Measurements from ENCODE around the gene PFKFB4. TPM values are rescaled to one million over a fixed set of nuclear protein-coding genes. Genes with fewer than 3 reads are reported as not detected.

PFKFB4 gene
- total and polyA plus RNA-seq, 2 of the 8 experiments (the other 6 are each of a cell fraction or from before 2014, with no cell fraction given): 10.7 to 20.1 TPM

DNA sequence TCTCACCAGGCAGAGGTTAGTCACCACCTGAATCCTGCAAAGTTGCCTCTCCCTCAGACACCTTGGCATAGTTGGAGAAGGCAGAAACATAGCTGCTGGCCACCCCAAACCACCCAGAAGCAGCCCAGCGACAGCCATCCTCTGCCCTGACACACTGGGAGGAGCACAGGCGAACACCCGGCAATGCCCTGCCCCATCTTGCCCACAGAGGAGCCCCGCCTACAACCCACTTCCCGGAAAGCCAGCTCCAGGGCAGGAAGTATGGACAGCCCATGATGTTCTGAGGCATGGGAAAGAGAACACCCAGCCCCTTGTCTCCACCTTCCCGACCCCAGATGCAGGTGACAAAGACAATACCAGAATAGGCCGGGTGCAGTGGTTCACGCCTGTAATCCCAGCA lies 40.0 kb downstream of the PFKFB4 start:
- FAIRE-seq (no peak), DNase-seq (ENCODE audit: low read depth in 1 of 2, low spot score in 2 of 2) (peak in 1 of 2 experiments; percentile 40)
- H3K27ac ChIP-seq (ENCODE audit: low read depth, low read length): no peak overlapping the region
- no peak overlapping the region for H3K14ac ChIP-seq (ENCODE audit: insufficient read length)
- no peaks in the 10 kb centered on the region for H3K27me3 ChIP-seq (replicated peaks in 1 of 4; ENCODE audit: control insufficient read depth in 3 of 4, extremely low read depth in 1 of 4, insufficient read depth in 3 of 4, low read length in 3 of 4)
- no peaks in the 10 kb centered on the region for H3K79me2 ChIP-seq (ENCODE audit: control insufficient read depth in 1 of 2, insufficient read depth in 2 of 2, low read length in 2 of 2)
- TF ChIP-seq BRCA1 (IDR thresholded peaks at IDR 0.05; ENCODE audit: low read depth, low read length): no peak
- H2AFZ ChIP-seq (ENCODE audit: low read length): no peak overlapping the region
- POLR2A ChIA-PET (ENCODE audit: partially characterized antibody): interaction anchor here (0.7 to 1.2 kb wide), 3 partner anchors 9 to 33 kb away, joined by 3 to 4 read pairs (median 3); partner anchors contain the start of gene SHISA5
- no peak overlapping the region for H2BK120ac ChIP-seq (replicated peaks; ENCODE audit: low read depth, low read length)
- H3K18ac ChIP-seq (ENCODE audit: extremely low read depth, low read length): no peak overlapping the region
- WGBS, 2 experiments (ENCODE audit: extremely low coverage in 1 of 2, insufficient coverage in 1 of 2, insufficient read length in 1 of 2, insufficient replicate concordance in 2 of 2, low coverage in 1 of 2, low lambda C conversion rate in 2 of 2, missing lambda C conversion rate in 1 of 2): 86% methylated on average over 8 of the region's 8 CpGs; no CpG with 5 or more reads in 1 of the 2 experiments
- CTCF ChIA-PET (ENCODE audit: partially characterized antibody): interaction anchor here (0.5 to 4.0 kb wide), 7 partner anchors 8 to 96 kb away, joined by 3 to 12 read pairs (median 4); a partner anchor contains a TSS
- H2BK20ac ChIP-seq (ENCODE audit: low read length): no peak overlapping the region
- H3K4me2 ChIP-seq (ENCODE audit: insufficient read depth in 1 of 2, low read depth in 2 of 2, low read length in 2 of 2): no peak overlapping the region
- no peak overlapping the region for H2BK12ac ChIP-seq (ENCODE audit: low read depth, low read length)
- no peaks in the 10 kb centered on the region for H3K4me1 ChIP-seq (replicated peaks in 1 of 4; ENCODE audit: control insufficient read depth in 3 of 4, insufficient read depth in 4 of 4, low read length in 3 of 4)
- H3K4me3 ChIP-seq (ENCODE audit: extremely low read depth in 1 of 4, insufficient read depth in 2 of 4, low read depth in 3 of 4, low read length in 4 of 4): no peak overlapping the region
- no peak overlapping the region for H2BK15ac ChIP-seq (ENCODE audit: low read length)
- H3K4ac ChIP-seq (replicated peaks; ENCODE audit: insufficient read length, low read depth, low read length): no peak overlapping the region
- peaks cover 0 to 3% of the 10 kb centered on the region in 2 experiments for H4K20me1 ChIP-seq (replicated peaks in 1 of 2; ENCODE audit: control insufficient read depth in 1 of 2, insufficient read depth in 2 of 2, low read length in 2 of 2)
- H2BK5ac ChIP-seq (ENCODE audit: low read depth, low read length): no peak overlapping the region
- H3K23ac ChIP-seq (ENCODE audit: insufficient read length): no peak overlapping the region
- no peak overlapping the region for H4K5ac ChIP-seq (ENCODE audit: insufficient read length, low read depth, low read length)
- H3K23me2 ChIP-seq (ENCODE audit: low read depth, low read length): no peaks in the 10 kb centered on the region
- H2AK5ac ChIP-seq (ENCODE audit: low read depth, low read length): no peak overlapping the region
- H3K9me3 ChIP-seq (ENCODE audit: insufficient read depth in 2 of 2, low read depth in 1 of 2, low read length in 1 of 2): no peaks in the 10 kb centered on the region
- peaks cover 0 to 4% (median 0%) of the 10 kb centered on the region in 4 experiments; a peak in 1 of 8 replicates for H3K36me3 ChIP-seq (ENCODE audit: control insufficient read depth in 2 of 4, insufficient read depth in 4 of 4, low read length in 3 of 4)
- H4K91ac ChIP-seq (replicated peaks; ENCODE audit: insufficient read length, low read length): no peak overlapping the region
- no peak overlapping the region for H3K56ac ChIP-seq (replicated peaks; ENCODE audit: insufficient read length, low read depth, low read length)
- H3K9ac ChIP-seq (replicated peaks in 1 of 4; ENCODE audit: extremely low read depth in 1 of 4, low read depth in 3 of 4, low read length in 3 of 4): no peak overlapping the region
- no peaks in the 10 kb centered on the region for H3K79me1 ChIP-seq (ENCODE audit: low read depth, low read length)
- no peak overlapping the region for H4K8ac ChIP-seq (ENCODE audit: extremely low read depth, insufficient read depth, low read length)

All from H1 (cell line).